Colonic mucosa (tissue), 4 donors: ENCODE measurements around the gene MAP3K5. TPM values are rescaled to one million over a fixed set of nuclear protein-coding genes. Genes with fewer than 3 reads are reported as not detected.

Experiments
- DNase-seq: peaks from one replicate; pipeline ENCODE4 v3.0.0-alpha.2; 2020
- H3K27ac ChIP-seq: fragments of 200-600 bp; one replicate; pipeline ENCODE4 v1.8.0; 2021
- H3K27me3 ChIP-seq: fragments of 200-600 bp; one replicate; pipeline ENCODE4 v1.8.0; 2021
- H3K36me3 ChIP-seq: fragments of 200-600 bp; one replicate; pipeline ENCODE4 v1.8.0; 2021
- H3K4me1 ChIP-seq: fragments of 200-600 bp; one replicate; pipeline ENCODE4 v1.8.0; 2021; ENCODE audit warnings: mild to moderate bottlenecking
- H3K4me3 ChIP-seq: fragments of 200-600 bp; one replicate; pipeline ENCODE4 v1.8.0; 2021
- H3K9ac ChIP-seq, 2 donors: one replicate each; pipeline ENCODE4 v1.7.0; 2013; ENCODE audit warnings: control low read depth in 2 of 2, low read depth in 2 of 2, low read length in 2 of 2
- H3K9me3 ChIP-seq: fragments of 200-600 bp; one replicate; pipeline ENCODE4 v1.8.0; 2021
- CTCF ChIP-seq: fragments of 200-600 bp; IDR thresholded peaks from one replicate; pipeline ENCODE4 v1.8.0; 2022; ENCODE audit warnings: antibody characterized with exemption, mild to moderate bottlenecking
- intact Hi-C: fragments of 100-400 bp; cut with DNase I; formaldehyde crosslinking; loops from one replicate; pipeline ENCODE4 v1.14.1; 2022
- total RNA-seq, 2 donors: library from RNA; stranded (reverse); fragmentation: NEBNext Ultra II Directional in 1 of 2; extraction: Animal tissue kit (Norgen Biotek cat#: 25700) in 1 of 2; gene quantifications; one replicate each; pipeline ENCODE4 v1.2.1, GENCODE V29; 2021
- donor health status: healthy.
- donor health status: DM: no; HTN: no; CAD: no.
- donor health status: DM: no; HTN: no; CAD: no.

The MAP3K5 gene
- total RNA-seq, 2 donors from 2014 or later: 15.3 to 17.1 TPM

GRCh38 chr6:136775081-136775480 is 17.2 kb downstream of the MAP3K5 start:
- Histone ChIP-seq H3K4me3 (no peak overlapping the region), H3K4me1 (no peaks in the 10 kb centered on the region)
- intact Hi-C loops: no loop called here

GRCh38 chr6:136774228-136775041 is 17.8 kb downstream of the MAP3K5 start:
- no peak overlapping the region for H3K27ac ChIP-seq
- no peak overlapping the region for H3K9ac ChIP-seq
- H3K9me3 ChIP-seq: no peaks in the 10 kb centered on the region
- no peaks in the 10 kb centered on the region for H3K27me3 ChIP-seq
- H3K36me3 ChIP-seq: no peaks in the 10 kb centered on the region
- DNase-seq: no peak
- no peaks in the 10 kb centered on the region for H3K4me1 ChIP-seq
- no peak overlapping the region for H3K4me3 ChIP-seq
- intact Hi-C loops: no loop called here
- no peak for TF ChIP-seq CTCF

More at GRCh38 chr6:136775081-136775480, 17.2 kb downstream of the MAP3K5 start:
- H3K27ac ChIP-seq: no peak overlapping the region
- no peak overlapping the region for H3K9ac ChIP-seq
- no peaks in the 10 kb centered on the region for H3K36me3 ChIP-seq
- H3K27me3 ChIP-seq: no peaks in the 10 kb centered on the region
- no peak for TF ChIP-seq CTCF
- DNase-seq: no peak
- H3K9me3 ChIP-seq: no peaks in the 10 kb centered on the region

GRCh38 chr6:136773473-136773796 is 18.8 kb downstream of the MAP3K5 start:
- no peaks in the 10 kb centered on the region for H3K27me3 ChIP-seq
- H3K36me3 ChIP-seq: no peaks in the 10 kb centered on the region
- H3K4me3 ChIP-seq: no peak overlapping the region
- H3K9me3 ChIP-seq: no peaks in the 10 kb centered on the region
- H3K27ac ChIP-seq: no peak overlapping the region
- no peak for DNase-seq
- H3K4me1 ChIP-seq: no peaks in the 10 kb centered on the region
- no peak for TF ChIP-seq CTCF
- no peak overlapping the region for H3K9ac ChIP-seq
- intact Hi-C loops: no loop called here

GRCh38 chr6:136772685-136773472 is 19.4 kb downstream of the MAP3K5 start:
- intact Hi-C loops: no loop called here
- H3K36me3 ChIP-seq: no peaks in the 10 kb centered on the region
- no peak for DNase-seq
- no peaks in the 10 kb centered on the region for H3K9me3 ChIP-seq
- no peaks in the 10 kb centered on the region for H3K4me1 ChIP-seq
- no peak for TF ChIP-seq CTCF
- H3K4me3 ChIP-seq: no peak overlapping the region
- no peak overlapping the region for H3K27ac ChIP-seq
- no peak overlapping the region for H3K9ac ChIP-seq
- H3K27me3 ChIP-seq: no peaks in the 10 kb centered on the region

GRCh38 chr6:136771306-136771705 is 21.0 kb downstream of the MAP3K5 start:
- no peak overlapping the region for H3K9ac ChIP-seq
- peaks cover 6% of the 10 kb centered on the region for H3K4me1 ChIP-seq
- no peaks in the 10 kb centered on the region for H3K27me3 ChIP-seq
- H3K27ac ChIP-seq: no peak overlapping the region
- intact Hi-C loops: no loop called here
- H3K36me3 ChIP-seq: no peaks in the 10 kb centered on the region
- H3K4me3 ChIP-seq: no peak overlapping the region
- H3K9me3 ChIP-seq: no peaks in the 10 kb centered on the region
- TF ChIP-seq CTCF: no peak
- no peak for DNase-seq
